MM.1S (cell line): ENCODE measurements around the gene NOD2.

Experiments
- CTCF ChIP-seq: fragments of 300-600 bp; sonication (generic); IDR thresholded peaks from 2 replicates; pipeline ENCODE4 v1.5.1; 2016; ENCODE audit warnings: antibody characterized with exemption, low read length, mixed read lengths
- EZH2 ChIP-seq: fragments of 300-600 bp; sonication (generic); optimal IDR thresholded peaks from 2 replicates; pipeline ENCODE3; 2017; ENCODE audit warnings: low read depth, mild to moderate bottlenecking, antibody characterized with exemption, low read length, mixed read lengths
- EZH2phosphoT487 ChIP-seq: fragments of 300-600 bp; sonication (generic); IDR thresholded peaks from 2 replicates; pipeline ENCODE4 v1.6.1; 2018; ENCODE audit warnings: antibody characterized with exemption, low read length

GRCh38 chr16:50669741-50670140, 23.7 kb upstream of the NOD2 start:
- TF ChIP-seq CTCF (no peak), EZH2phosphoT487 (no peak), EZH2 (no peak)
